ENCODE measurements around the gene PKP3.

DNA sequence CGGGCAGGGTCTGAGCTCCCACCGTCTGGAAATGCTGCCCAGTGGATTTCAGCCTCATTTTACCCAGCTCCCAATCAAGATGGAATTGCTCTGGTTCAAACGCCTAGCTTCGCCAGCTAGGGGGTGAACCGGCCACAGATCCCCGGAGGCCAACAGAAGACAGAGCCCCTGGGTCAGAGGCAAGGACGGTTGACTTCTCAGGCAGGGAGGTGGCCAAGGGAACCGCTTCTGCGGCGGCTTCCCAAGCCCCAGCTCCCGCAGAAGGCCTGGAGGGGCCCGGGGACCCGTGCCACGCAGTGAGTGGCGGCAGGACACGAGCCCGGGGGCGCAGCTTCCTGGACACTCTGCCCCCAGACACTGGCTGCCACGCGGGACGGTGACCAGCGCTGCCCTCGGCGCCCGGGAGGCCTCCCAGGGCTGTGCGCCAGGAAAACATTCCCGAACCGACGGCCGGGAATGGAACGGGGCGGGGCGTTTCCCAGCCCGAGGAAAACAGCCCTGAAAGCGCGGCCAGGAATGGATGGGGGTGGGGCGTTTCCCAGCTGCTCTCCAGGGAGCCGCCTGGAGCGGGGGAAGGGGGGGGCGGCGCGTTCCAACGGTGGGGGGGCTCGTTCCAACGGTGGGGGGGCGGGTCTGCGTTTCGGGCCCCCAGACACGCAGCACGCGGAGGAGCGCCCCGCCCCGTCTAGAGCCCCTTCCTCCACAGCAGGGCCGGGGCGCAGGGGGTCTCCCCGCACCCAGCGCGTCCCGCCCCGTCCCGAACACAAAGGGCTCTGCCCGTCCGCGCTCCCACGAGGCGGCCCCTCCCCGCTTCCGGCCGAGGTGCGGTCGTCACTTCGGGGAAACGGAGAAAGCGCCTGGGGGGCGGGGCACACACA, 38.2 kb upstream of the PKP3 start:
- TF ChIP-seq, protein P1, sequence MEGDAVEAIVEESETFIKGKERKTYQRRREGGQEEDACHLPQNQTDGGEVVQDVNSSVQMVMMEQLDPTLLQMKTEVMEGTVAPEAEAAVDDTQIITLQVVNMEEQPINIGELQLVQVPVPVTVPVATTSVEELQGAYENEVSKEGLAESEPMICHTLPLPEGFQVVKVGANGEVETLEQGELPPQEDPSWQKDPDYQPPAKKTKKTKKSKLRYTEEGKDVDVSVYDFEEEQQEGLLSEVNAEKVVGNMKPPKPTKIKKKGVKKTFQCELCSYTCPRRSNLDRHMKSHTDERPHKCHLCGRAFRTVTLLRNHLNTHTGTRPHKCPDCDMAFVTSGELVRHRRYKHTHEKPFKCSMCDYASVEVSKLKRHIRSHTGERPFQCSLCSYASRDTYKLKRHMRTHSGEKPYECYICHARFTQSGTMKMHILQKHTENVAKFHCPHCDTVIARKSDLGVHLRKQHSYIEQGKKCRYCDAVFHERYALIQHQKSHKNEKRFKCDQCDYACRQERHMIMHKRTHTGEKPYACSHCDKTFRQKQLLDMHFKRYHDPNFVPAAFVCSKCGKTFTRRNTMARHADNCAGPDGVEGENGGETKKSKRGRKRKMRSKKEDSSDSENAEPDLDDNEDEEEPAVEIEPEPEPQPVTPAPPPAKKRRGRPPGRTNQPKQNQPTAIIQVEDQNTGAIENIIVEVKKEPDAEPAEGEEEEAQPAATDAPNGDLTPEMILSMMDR (conservative IDR thresholded peaks at IDR 0.05) = no peak
- no peak for TF ChIP-seq ZFX (IDR thresholded peaks at IDR 0.05)
